A549 (cell line): ENCODE data around the gene NRXN3. TPM values are rescaled to one million over a fixed set of nuclear protein-coding genes. Genes with fewer than 3 reads are reported as not detected.

Experiments
- ATAC-seq, 2 experiments: fragments of 200-7000 bp in 1 of 2; fragments of >200 bp in 1 of 2; cut with Nextera tagmentation in 1 of 2; cut with Tn5 transposase in 1 of 2; 3 replicates each; pipeline versions ENCODE4 v1.8.0 to v1.9.1; 2018 to 2020; ENCODE audit warnings: mild to moderate bottlenecking in 1 of 2, moderate library complexity in 1 of 2
- CTCF ChIA-PET: fragments of 300-600 bp; sonication (Branson Sonifier 250); formaldehyde crosslinking; extraction: SDS; loops from one replicate; lab custom pipeline; 2021; ENCODE audit warnings: antibody characterized with exemption, inconsistent platforms; lab: Yijun Ruan, JAX
- POLR2A ChIA-PET: fragments of 350-600 bp; formaldehyde crosslinking; extraction: SDS; loops from one replicate; lab custom pipeline; 2021; ENCODE audit warnings: antibody characterized with exemption, inconsistent platforms; lab: Yijun Ruan, JAX
- DNase-seq, 2 experiments: peaks; one replicate each; pipeline versions ENCODE4 v3.0.0 to v3.0.0-alpha.2; 2011 to 2016; ENCODE audit warnings: low read depth in 1 of 2, low spot score in 1 of 2
- FAIRE-seq: peaks from 2 replicates; lab custom pipeline; 2011; peaks lifted over from hg19 to GRCh38; lab: Jason Lieb, UNC
- H3K27ac ChIP-seq, 2 experiments: fragments of >200 bp; sonication (Bioruptor Twin); formaldehyde crosslinking; 3 replicates each; pipeline ENCODE4 v1.5.1; 2016 to 2017
- H3K4me1 ChIP-seq: fragments of >200 bp; sonication (Bioruptor Twin); formaldehyde crosslinking; 3 replicates; pipeline ENCODE4 v1.6.1; 2016
- H3K4me2 ChIP-seq: fragments of >200 bp; sonication (Bioruptor Twin); formaldehyde crosslinking; 3 replicates; pipeline ENCODE4 v1.6.1; 2016
- H3K4me3 ChIP-seq: fragments of >200 bp; sonication (Bioruptor Twin); formaldehyde crosslinking; 3 replicates; pipeline ENCODE4 v1.5.1; 2016
- H3K9me3 ChIP-seq: fragments of >200 bp; sonication (Bioruptor Twin); formaldehyde crosslinking; 3 replicates; pipeline ENCODE4 v1.6.1; 2016
- CBX2 ChIP-seq: fragments of 200-600 bp; sonication (generic); IDR thresholded peaks from 2 replicates; pipeline ENCODE4 v1.6.1; 2016; ENCODE audit warnings: low read depth, mild to moderate bottlenecking, borderline replicate concordance
- EHMT2 ChIP-seq: fragments of 200-600 bp; sonication (generic); IDR thresholded peaks from 2 replicates; pipeline ENCODE4 v1.6.1; 2016; ENCODE audit warnings: antibody characterized with exemption, low read depth, mild to moderate bottlenecking, moderate library complexity
- EP300 ChIP-seq, 2 experiments: fragments of >200 bp; sonication (Bioruptor Twin); formaldehyde crosslinking; IDR thresholded peaks; 2 replicates in 1 of 2; 3 replicates in 1 of 2; pipeline ENCODE4 v1.6.1; 2016 to 2017
- FOSB ChIP-seq: fragments of 250-450 bp; sonication (Bioruptor Pico); IDR thresholded peaks from 2 replicates; pipeline ENCODE4 v1.5.0; 2020; ENCODE audit warnings: mild to moderate bottlenecking, moderate library complexity
- FOSL2 ChIP-seq, 2 experiments: fragments of 450-650 bp in 1 of 2; fragments of >200 bp in 1 of 2; sonication (Bioruptor Twin) in 1 of 2; formaldehyde crosslinking; IDR thresholded peaks; 2 replicates each; pipeline versions ENCODE4 v1.5.0 to v1.6.1; 2016 to 2020; ENCODE audit warnings: mild to moderate bottlenecking in 1 of 2, moderate library complexity in 1 of 2
- FOXS1 ChIP-seq: fragments of 250-450 bp; sonication (Bioruptor Pico); IDR thresholded peaks from 2 replicates; pipeline ENCODE4 v1.5.0; 2020; ENCODE audit warnings: mild to moderate bottlenecking, moderate library complexity
- HOXA7 ChIP-seq: fragments of 250-450 bp; sonication (Bioruptor Pico); IDR thresholded peaks from 2 replicates; pipeline ENCODE4 v1.5.0; 2020; ENCODE audit warnings: mild to moderate bottlenecking, moderate library complexity
- JUN ChIP-seq, 2 experiments: fragments of >200 bp; sonication (Bioruptor Twin); formaldehyde crosslinking; IDR thresholded peaks; 2 replicates in 1 of 2; 3 replicates in 1 of 2; pipeline ENCODE4 v1.6.1; 2016 to 2017
- KDM1A ChIP-seq: fragments of 200-600 bp; sonication (generic); IDR thresholded peaks from 2 replicates; pipeline ENCODE4 v1.6.1; 2016; ENCODE audit warnings: low read depth, mild to moderate bottlenecking
- KDM5A ChIP-seq: fragments of 200-600 bp; sonication (generic); IDR thresholded peaks from 2 replicates; pipeline ENCODE4 v1.6.1; 2016; ENCODE audit warnings: antibody characterized with exemption, mild to moderate bottlenecking
- MAFK ChIP-seq: fragments of 450-650 bp; IDR thresholded peaks from 2 replicates; pipeline ENCODE4 v1.6.1; 2014; ENCODE audit not compliant: partially characterized antibody
- MYC ChIP-seq: IDR thresholded peaks from 2 replicates; pipeline ENCODE4 v1.6.1; 2012; ENCODE audit warnings: mild to moderate bottlenecking, inconsistent platforms, low read length, improper control_type of control experiment, borderline replicate concordance
- NR3C1 ChIP-seq: fragments of >200 bp; sonication (Bioruptor Twin); formaldehyde crosslinking; IDR thresholded peaks from 3 replicates; pipeline ENCODE4 v1.6.1; 2017
- PHF8 ChIP-seq: fragments of 200-600 bp; sonication (generic); IDR thresholded peaks from 2 replicates; pipeline ENCODE4 v1.6.1; 2016; ENCODE audit warnings: low read depth, mild to moderate bottlenecking, antibody characterized with exemption, moderate library complexity, borderline replicate concordance
- POLR2AphosphoS2 ChIP-seq: conservative IDR thresholded peaks from 2 replicates; pipeline ENCODE4 v1.6.1; 2012; ENCODE audit warnings: low read length, improper control_type of control experiment, inconsistent platforms
- RAD21 ChIP-seq, 2 experiments: fragments of >200 bp in 1 of 2; sonication (Bioruptor Twin) in 1 of 2; formaldehyde crosslinking in 1 of 2; IDR thresholded peaks in 1 of 2; conservative IDR thresholded peaks in 1 of 2; 2 replicates in 1 of 2; 3 replicates in 1 of 2; pipeline ENCODE4 v1.6.1; 2012 to 2018; ENCODE audit warnings: inconsistent platforms in 1 of 2
- RARB ChIP-seq: fragments of 250-450 bp; sonication (Bioruptor Pico); IDR thresholded peaks from 2 replicates; pipeline ENCODE4 v1.8.0; 2021; ENCODE audit warnings: mild to moderate bottlenecking, moderate library complexity
- RCOR1 ChIP-seq: fragments of 150-350 bp; IDR thresholded peaks from 2 replicates; pipeline ENCODE4 v1.6.1; 2014; ENCODE audit warnings: antibody characterized with exemption, low read length, low read depth
- RFX5 ChIP-seq: fragments of 450-650 bp; IDR thresholded peaks from 2 replicates; pipeline ENCODE4 v1.7.1; 2014; ENCODE audit warnings: antibody characterized with exemption, mild to moderate bottlenecking, moderate library complexity
- SMC3 ChIP-seq: fragments of >200 bp; sonication (Bioruptor Twin); formaldehyde crosslinking; IDR thresholded peaks from 3 replicates; pipeline ENCODE4 v1.6.1; 2018; ENCODE audit warnings: inconsistent platforms
- TFCP2L1 ChIP-seq: fragments of 250-450 bp; sonication (Bioruptor Pico); IDR thresholded peaks from 2 replicates; pipeline ENCODE4 v1.5.0; 2021; ENCODE audit warnings: mild to moderate bottlenecking
- ZC3H11A ChIP-seq: fragments of 450-650 bp; IDR thresholded peaks from 2 replicates; pipeline ENCODE4 v1.6.1; 2014; ENCODE audit warnings: antibody characterized with exemption, mild to moderate bottlenecking
- ZSCAN20 ChIP-seq: fragments of 250-450 bp; sonication (Bioruptor Pico); IDR thresholded peaks from 2 replicates; pipeline ENCODE4 v1.8.0; 2022; ENCODE audit warnings: mild to moderate bottlenecking, moderate library complexity
- WGBS: methylation state at CpG from one replicate; pipeline ENCODE4 v1.1.6; 2017; ENCODE audit errors: missing lambda C conversion rate; 5-methylcytosine and 5-hydroxymethylcytosine counted together
- polyA plus RNA-seq, 4 experiments: library from polyadenylated mRNA; depleted of rRNA in 3 of 4; stranded (reverse); fragments of >200 nt; fragmentation: RNase III in 1 of 4; extraction: RNeasy Plus Mini Kit Qiagen cat#74134 plus additional on column Dnase treatment in 1 of 4; gene quantifications; 2 replicates in 3 of 4; 3 replicates in 1 of 4; pipeline ENCODE4 v1.2.3, GENCODE V29; 2011 to 2017
- TF ChIP-seq, protein P1 (sequence below): fragments of 250-450 bp; sonication (Bioruptor Pico); IDR thresholded peaks from 2 replicates; pipeline ENCODE4 v1.5.0; 2021; ENCODE audit warnings: mild to moderate bottlenecking, moderate library complexity, borderline replicate concordance
- TF ChIP-seq, protein P2 (sequence below): fragments of >200 bp; sonication (Bioruptor Twin); formaldehyde crosslinking; IDR thresholded peaks from 3 replicates; pipeline ENCODE4 v1.6.1; 2016

NRXN3 gene
- polyA plus RNA-seq, 2 of the 4 experiments (the other 2 are of a cell fraction): 0.62 to 2.3 TPM

DNA sequence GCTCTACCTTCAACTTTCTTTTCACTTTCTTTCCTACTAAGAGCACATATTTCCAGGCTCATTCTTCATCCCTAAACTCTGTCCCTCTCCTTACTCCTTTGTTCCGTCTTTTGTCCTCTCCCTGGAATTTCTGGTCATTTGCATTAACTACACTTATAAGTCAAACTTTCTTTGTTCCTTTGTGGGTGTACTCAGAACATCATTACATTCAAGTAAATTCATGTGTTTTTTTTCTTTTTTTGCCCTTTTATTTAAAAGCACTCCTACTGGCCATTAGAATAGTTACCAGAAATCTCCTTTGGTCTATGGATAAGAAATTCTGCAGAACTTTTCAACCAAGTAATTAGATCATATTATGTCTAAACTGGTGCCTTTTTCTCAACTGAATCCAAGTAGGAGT, 1238.5 kb downstream of the NRXN3 start:
- TF ChIP-seq POLR2AphosphoS2 (no peak), NR3C1 (no peak), MAFK (no peak), KDM5A (no peak), EHMT2 (no peak), RCOR1 (no peak), ZSCAN20 (CRISPR knock-in tag) (no peak), FOSL2 (IDR thresholded peaks at IDR 0.05) (no peak), FOSL2 (CRISPR knock-in tag; IDR thresholded peaks at IDR 0.05) (no peak), FOSB (CRISPR knock-in tag) (no peak), RAD21 (conservative IDR thresholded peaks at IDR 0.05 in 1 of 2, IDR thresholded peaks at IDR 0.05 in 1 of 2) (no peak), PHF8 (no peak)
- TF ChIP-seq, protein P1, sequence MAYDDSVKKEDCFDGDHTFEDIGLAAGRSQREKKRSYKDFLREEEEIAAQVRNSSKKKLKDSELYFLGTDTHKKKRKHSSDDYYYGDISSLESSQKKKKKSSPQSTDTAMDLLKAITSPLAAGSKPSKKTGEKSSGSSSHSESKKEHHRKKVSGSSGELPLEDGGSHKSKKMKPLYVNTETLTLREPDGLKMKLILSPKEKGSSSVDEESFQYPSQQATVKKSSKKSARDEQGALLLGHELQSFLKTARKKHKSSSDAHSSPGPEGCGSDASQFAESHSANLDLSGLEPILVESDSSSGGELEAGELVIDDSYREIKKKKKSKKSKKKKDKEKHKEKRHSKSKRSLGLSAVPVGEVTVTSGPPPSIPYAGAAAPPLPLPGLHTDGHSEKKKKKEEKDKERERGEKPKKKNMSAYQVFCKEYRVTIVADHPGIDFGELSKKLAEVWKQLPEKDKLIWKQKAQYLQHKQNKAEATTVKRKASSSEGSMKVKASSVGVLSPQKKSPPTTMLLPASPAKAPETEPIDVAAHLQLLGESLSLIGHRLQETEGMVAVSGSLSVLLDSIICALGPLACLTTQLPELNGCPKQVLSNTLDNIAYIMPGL (CRISPR knock-in tag): no peak
- DNase-seq (no peak), ATAC-seq (no peak), FAIRE-seq (no peak)
- CTCF ChIA-PET: no interaction called here
- no peaks in the 10 kb centered on the region for H3K4me1 ChIP-seq
- POLR2A ChIA-PET: no interaction called here
- H3K27ac ChIP-seq: no peak overlapping the region
- 43% methylated on average over 1 of the region's 1 CpG for WGBS
- no peak overlapping the region for H3K4me3 ChIP-seq
- H3K4me2 ChIP-seq: no peak overlapping the region
- no peaks in the 10 kb centered on the region for H3K9me3 ChIP-seq

DNA sequence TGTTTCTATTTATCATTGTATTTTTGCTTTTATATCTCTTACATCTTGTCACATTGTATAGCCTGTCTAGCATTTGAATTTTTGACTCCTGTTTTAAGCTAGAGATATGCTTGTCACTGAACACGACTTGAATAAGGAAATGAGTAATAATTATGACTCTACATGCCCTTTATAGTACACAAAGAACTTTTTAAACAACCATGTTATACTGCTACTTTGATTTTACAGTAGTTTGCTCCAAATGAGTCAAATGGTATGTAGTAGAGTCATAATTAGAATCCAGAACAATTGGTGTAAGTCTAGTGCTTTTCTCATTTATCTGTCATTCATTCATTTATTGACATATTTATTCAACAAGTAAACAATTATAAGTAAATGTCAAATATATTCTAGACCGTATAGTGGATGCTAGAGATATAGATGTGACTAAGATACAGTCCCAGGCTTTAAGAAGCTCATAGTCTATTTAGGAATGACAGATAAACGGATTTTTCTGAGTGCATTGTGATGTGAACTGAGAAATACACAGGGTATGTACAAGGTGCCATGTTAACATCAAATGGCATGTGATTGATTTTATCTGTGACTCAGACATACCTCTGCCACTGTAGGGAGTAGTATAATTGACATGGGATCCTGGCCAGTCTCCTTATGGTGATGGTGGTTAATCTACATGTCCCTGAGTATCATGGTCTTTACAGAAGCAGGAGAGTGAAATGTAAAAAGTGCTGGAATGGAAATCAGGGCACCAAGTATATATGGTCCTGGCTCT, 1241.4 kb downstream of the NRXN3 start:
- ChIA-PET CTCF (no interaction called here), POLR2A (no interaction called here)
- Histone ChIP-seq H3K9me3 (no peaks in the 10 kb centered on the region), H3K4me3 (no peak overlapping the region), H3K4me2 (no peak overlapping the region), H3K4me1 (no peaks in the 10 kb centered on the region), H3K27ac (no peak overlapping the region)
- DNase-seq (no peak), FAIRE-seq (no peak), ATAC-seq (no peak)
- TF ChIP-seq SMC3 (no peak), HOXA7 (CRISPR knock-in tag) (no peak), FOXS1 (CRISPR knock-in tag) (no peak), KDM1A (no peak), CBX2 (no peak), EHMT2 (no peak)
- TF ChIP-seq, protein P2, sequence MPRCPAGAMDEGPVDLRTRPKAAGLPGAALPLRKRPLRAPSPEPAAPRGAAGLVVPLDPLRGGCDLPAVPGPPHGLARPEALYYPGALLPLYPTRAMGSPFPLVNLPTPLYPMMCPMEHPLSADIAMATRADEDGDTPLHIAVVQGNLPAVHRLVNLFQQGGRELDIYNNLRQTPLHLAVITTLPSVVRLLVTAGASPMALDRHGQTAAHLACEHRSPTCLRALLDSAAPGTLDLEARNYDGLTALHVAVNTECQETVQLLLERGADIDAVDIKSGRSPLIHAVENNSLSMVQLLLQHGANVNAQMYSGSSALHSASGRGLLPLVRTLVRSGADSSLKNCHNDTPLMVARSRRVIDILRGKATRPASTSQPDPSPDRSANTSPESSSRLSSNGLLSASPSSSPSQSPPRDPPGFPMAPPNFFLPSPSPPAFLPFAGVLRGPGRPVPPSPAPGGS: no peak
- 10% methylated on average over 3 of the region's 3 CpGs for WGBS

DNA sequence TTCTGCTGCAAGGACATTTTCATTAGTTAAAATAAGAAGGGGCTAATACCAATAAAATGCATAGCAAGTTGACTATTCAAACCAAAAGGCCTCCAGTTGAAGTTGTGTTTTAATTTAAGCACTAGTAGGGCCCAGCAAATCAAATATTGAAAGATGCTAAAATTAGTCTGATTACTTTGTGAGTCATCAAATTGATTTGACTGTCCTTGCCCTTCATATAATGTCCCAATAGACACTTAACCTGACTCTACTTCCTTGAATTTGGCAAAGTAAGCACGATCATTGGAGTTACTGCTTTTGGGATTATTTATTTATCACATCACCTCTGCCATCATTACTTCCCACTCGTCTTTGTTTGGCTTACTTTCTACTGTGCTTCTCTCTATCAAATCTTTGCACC, 1242.6 kb downstream of the NRXN3 start:
- DNase-seq (no peak), ATAC-seq (no peak), FAIRE-seq (no peak)
- Histone ChIP-seq H3K4me3 (no peak overlapping the region), H3K4me2 (no peak overlapping the region), H3K4me1 (no peaks in the 10 kb centered on the region), H3K27ac (no peak overlapping the region), H3K9me3 (no peaks in the 10 kb centered on the region)
- ChIA-PET CTCF (no interaction called here), POLR2A (no interaction called here)
- TF ChIP-seq MYC (no peak), JUN (IDR thresholded peaks at IDR 0.05) (no peak), RFX5 (no peak), ZSCAN20 (CRISPR knock-in tag) (no peak), EP300 (IDR thresholded peaks at IDR 0.05) (no peak), ZC3H11A (no peak), RARB (CRISPR knock-in tag) (no peak), TFCP2L1 (CRISPR knock-in tag) (no peak)
- 12% methylated on average over 2 of the region's 2 CpGs for WGBS
